ENCODE results near the gene ERBB4. TPM values are rescaled to one million over a fixed set of nuclear protein-coding genes. Genes with fewer than 3 reads are reported as not detected.

The ERBB4 gene
- total and polyA plus RNA-seq, 2 of the 8 experiments (the other 6 are each of a cell fraction or from before 2014, with no cell fraction given), result 0.34 to 1.3 TPM

- no peak for TF ChIP-seq PHF8 (conservative IDR thresholded peaks at IDR 0.05; ENCODE audit: low read depth, low read length)
Measured at GRCh38 chr2:212354382-212354781, 184.2 kb downstream of the ERBB4 start (continued).
